ENCODE results near the gene MVB12B.

The MVB12B gene

DNA sequence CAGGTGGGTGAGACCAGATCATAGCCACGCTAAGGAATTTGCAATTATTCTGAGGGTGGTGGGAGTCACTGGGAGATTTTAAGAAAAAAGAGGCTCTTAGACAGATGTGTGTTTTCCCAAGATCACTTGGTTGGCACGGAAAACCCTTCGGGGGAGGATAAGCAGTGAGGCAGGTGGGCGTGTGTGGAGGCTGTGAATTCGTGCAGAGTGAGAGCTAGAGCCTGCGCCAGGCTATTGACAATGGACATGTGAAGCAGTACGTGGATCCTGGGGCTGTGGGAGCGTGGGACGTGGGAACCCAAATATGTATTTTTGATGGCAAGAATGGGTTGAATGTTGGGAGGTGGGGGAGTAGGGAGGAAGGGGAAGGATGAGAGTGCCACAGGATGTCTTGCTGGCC lies 19.4 kb downstream of the MVB12B start:
- no peak overlapping the region for H3K4me3 ChIP-seq
- no peak overlapping the region for H3K27ac ChIP-seq
- no peak for DNase-seq (ENCODE audit: low spot score)
- TF ChIP-seq, protein P1, sequence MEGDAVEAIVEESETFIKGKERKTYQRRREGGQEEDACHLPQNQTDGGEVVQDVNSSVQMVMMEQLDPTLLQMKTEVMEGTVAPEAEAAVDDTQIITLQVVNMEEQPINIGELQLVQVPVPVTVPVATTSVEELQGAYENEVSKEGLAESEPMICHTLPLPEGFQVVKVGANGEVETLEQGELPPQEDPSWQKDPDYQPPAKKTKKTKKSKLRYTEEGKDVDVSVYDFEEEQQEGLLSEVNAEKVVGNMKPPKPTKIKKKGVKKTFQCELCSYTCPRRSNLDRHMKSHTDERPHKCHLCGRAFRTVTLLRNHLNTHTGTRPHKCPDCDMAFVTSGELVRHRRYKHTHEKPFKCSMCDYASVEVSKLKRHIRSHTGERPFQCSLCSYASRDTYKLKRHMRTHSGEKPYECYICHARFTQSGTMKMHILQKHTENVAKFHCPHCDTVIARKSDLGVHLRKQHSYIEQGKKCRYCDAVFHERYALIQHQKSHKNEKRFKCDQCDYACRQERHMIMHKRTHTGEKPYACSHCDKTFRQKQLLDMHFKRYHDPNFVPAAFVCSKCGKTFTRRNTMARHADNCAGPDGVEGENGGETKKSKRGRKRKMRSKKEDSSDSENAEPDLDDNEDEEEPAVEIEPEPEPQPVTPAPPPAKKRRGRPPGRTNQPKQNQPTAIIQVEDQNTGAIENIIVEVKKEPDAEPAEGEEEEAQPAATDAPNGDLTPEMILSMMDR (IDR thresholded peaks at IDR 0.05), result no peak

DNA sequence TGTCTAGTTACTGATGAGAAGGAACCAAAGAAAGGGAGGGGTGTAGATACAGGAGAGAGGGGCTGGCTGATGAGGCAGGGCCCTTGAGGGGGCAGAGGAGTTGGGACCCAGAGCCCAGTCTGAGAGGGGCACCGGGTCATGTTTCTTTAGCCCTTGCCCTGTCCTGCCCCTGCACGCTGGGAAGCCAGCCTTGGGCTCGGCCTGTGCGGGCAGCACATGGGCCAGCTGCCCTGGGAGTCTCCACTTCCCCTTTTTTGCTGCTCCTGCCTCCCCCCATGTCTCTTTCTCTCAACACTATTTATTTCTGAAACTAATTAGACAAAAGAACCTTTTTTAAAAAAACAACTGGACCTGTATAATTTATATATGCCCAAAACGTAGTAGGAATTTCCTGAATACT lies 20.5 kb downstream of the MVB12B start:
- H3K27ac ChIP-seq, result peak overlapping the region in 1 of 2 donors; percentile 77
- TF ChIP-seq, protein P1 (IDR thresholded peaks at IDR 0.05), result no peak
- no peak for DNase-seq (ENCODE audit: low spot score)

DNA sequence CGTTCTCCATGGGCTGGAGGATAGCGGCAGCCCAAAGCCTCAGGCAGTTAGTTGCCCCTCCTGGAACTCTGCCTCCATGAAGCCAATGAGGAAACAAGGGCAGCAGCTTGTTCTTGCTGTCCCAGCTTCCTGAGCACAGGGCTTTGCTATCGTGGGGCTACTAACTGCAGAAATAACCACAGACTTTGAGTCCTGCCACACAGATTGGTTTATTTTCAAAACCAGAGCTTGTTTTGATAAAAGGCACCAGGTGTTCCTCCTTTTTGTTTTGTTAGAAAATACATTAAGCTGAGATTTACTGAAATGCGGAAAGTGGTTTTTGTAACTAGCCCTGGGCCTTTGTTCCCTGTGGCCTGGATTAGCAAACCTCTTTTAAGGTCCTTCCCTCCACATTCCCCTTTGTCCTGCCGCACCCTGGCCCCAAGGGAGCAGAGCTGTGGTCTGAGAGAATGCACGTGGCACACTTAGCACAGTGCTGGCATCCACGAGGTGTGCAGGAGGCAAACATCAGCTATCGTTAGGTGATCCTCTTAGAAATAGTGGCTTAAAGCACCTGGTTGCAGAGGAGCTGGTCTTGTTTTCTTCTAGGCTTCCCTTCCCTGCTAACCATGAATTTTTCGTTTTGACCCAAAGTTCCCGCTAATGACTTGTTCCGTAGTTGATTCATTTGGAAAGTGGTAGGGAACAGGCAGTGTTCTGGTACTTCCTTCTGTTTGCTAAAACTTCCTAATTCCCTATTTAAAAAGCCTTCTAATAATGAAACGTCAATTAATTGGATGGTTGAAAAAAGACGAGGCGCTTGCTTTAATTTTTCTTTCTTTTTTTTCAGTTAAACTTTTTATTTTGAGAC lies 21.5 kb downstream of the MVB12B start:
- peak overlapping the region in 1 of 2 donors; percentile 77 for H3K27ac ChIP-seq
- no peak overlapping the region for H3K4me3 ChIP-seq
- DNase-seq (ENCODE audit: low spot score), result no peak
- TF ChIP-seq, protein P1 (IDR thresholded peaks at IDR 0.05), result no peak

More for the DNA sequence above, 20.5 kb downstream of the MVB12B start:
- no peak overlapping the region for H3K4me3 ChIP-seq

DNA sequence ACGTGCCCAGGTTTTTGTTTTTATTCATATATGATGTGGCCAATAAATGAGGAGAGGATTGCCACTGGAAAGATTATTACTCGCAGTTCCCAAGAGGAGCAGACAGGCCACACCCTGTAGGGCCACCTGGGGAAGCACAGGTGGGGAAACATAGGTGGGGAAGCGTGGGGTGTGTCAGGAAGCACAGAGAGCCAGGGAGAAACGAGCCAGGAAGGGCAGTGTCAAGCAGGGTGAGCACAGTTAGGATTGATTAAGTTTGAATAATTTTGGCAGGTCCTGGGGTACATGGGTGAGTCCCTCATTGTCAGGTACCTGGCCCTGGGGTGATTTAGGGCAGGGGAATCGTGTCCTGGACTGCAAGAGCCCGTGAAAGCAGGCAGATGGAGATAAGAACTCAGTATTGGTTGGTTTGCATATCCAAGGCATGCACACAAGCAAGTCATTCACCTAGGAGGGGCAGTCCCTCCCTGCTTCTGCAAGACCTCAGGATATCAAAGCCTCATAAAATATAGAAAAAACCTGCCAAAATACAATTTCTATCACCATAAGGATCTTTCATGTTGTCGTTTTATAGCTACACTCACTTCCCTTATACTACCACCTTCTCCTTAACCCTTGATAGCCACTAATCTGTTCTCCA lies 22.4 kb downstream of the MVB12B start:
- H3K4me3 ChIP-seq, result no peak overlapping the region
- no peak for DNase-seq (ENCODE audit: low spot score)
- TF ChIP-seq, protein P1 (IDR thresholded peaks at IDR 0.05), result no peak
- H3K27ac ChIP-seq, result peak overlapping the region in 1 of 2 donors; percentile 72

DNA sequence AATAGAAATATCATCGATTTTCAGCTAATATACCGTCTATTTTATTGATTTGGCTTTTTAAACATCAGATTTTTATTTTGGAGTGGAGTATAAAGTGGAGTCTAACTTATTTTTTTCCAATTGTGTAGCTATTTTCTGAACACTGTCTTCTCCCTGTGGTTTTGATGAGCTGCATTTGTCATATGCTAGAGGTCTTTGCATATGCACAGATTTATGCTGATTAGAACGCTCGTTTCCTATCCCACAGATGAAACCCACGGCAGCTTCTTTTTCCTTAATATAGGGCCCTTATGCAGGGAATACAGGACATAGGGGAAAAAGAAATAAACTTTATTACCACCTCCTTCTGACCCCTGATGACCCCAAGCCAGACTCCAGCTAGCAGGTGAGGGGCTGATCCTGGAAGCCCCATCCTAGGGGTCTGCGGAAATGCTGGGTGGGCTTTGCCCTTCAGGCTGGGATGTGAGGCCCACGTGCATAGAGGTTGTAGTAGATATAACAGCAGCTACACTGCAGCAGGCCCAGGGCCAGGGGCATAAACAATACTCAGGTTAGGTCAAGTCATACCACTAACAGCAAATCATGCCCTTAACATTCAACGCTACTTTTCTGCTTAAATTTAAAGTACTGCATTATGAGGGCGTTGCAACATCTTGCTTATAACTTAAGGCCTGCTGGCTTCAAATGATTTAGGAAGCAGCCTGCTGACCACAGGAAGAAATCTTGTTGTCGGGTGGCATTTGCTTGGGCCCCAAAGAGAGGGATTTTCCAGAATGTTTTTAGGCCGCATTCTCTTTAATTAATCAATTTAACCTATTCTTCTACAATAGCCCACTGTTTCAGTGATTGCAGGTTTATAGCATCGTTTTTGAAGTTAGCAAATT lies 28.5 kb downstream of the MVB12B start:
- no peak for DNase-seq (ENCODE audit: low spot score)
- Histone ChIP-seq H3K4me3 (no peak overlapping the region), H3K27ac (no peak overlapping the region)
- TF ChIP-seq, protein P1 (IDR thresholded peaks at IDR 0.05), result no peak

DNA sequence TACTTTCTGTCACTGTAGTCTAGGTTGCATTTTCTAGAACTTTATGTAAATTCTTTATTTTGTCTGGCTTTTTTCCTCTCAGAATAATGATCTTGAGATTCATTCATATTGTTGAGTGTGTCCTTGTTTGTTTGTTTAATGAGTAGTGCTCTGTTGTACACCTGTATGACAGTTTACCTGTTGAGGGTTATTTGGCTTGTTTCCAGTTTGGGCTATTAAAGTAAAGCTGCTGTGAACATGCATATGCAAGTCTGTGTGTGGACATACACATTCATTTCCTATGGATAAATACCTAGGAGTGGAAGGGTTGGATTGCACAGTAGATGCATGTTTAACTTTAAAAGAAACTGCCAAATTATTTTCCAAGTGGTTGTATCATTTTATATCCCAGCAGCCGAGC lies 30.4 kb downstream of the MVB12B start:
- TF ChIP-seq, protein P1 (IDR thresholded peaks at IDR 0.05), result no peak
- Histone ChIP-seq H3K4me3 (no peak overlapping the region), H3K27ac (no peak overlapping the region)
- DNase-seq (ENCODE audit: low spot score), result no peak

Measured in coronary artery (tissue), 2 donors.